Measurements from ENCODE around the gene KLHL6. TPM values are rescaled to one million over a fixed set of nuclear protein-coding genes. Genes with fewer than 3 reads are reported as not detected.
"Not testable (repeated sequence)": the region's sequence is repeated elsewhere in the genome, so short reads cannot be mapped to it uniquely, and the experiment has no call there.

KLHL6 gene
- total RNA-seq, 2 experiments from 2014 or later, result 32.4 to 32.6 TPM

DNA sequence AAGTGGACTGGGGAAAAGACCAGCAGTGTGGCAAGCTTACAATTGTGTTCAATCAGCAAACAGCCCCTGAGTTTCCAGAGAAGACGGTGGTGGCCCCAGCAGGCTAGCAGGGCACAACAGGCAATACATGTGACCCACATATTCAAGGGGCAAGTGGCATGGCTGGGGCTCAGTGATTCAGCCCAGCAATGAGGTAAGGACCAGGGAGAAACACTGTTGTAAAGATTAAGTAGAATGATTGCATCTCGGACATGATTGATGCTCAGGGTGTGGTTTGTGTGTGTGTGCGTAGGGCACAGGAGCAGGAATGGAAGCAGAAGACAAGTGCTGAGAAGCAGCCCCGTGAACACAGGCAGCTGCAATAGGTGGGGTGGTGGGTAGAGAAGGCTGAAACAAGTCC lies 37.9 kb downstream of the KLHL6 start:
- TF ChIP-seq CTCF (IDR thresholded peaks at IDR 0.05), result no peak

GRCh38 chr3:183515968-183516851 lies 39.3 kb downstream of the KLHL6 start:
- H3K4me1 Mint-ChIP-seq (ENCODE audit: low read depth), result peaks cover 71% of the 10 kb centered on the region
- peak overlapping the region; percentile 92 for H3K27ac Mint-ChIP-seq
- H3K4me3 Mint-ChIP-seq, result no peak overlapping the region
- DNase-seq, result peak; percentile 77
- CTCF ChIA-PET, result interaction anchor here (0.6 to 1.8 kb wide), 7 partner anchors 9 to 46 kb away, joined by 3 to 8 read pairs (median 3); partner anchors contain the start of gene KLHL6
- TF ChIP-seq CTCF (IDR thresholded peaks at IDR 0.05), result no peak
- POLR2A ChIA-PET, result interaction anchor here (0.8 to 7.7 kb wide), 6 partner anchors 11 to 182 kb away, joined by 3 to 40 read pairs (median 4); partner anchors contain the start of genes KLHL6, MCF2L2 and YEATS2
- intact Hi-C loops (cut with micrococcal nuclease), result loop anchor here (2.0 kb wide), 1 partner anchor 39 kb away; the partner anchor contains the start of gene KLHL6
- ATAC-seq, result peak; percentile 80
- H3K27me3 Mint-ChIP-seq, result no peaks in the 10 kb centered on the region
- peaks cover 37% of the 10 kb centered on the region for H3K36me3 Mint-ChIP-seq (ENCODE audit: low read depth)
- H3K9me3 Mint-ChIP-seq, result peaks cover 2% of the 10 kb centered on the region

More for the DNA sequence above, 37.9 kb downstream of the KLHL6 start:
- ATAC-seq (no peak), DNase-seq (no peak)
- no peaks in the 10 kb centered on the region for H3K27me3 Mint-ChIP-seq
- H3K27ac Mint-ChIP-seq, result peak overlapping the region; percentile 16
- H3K4me3 Mint-ChIP-seq, result no peak overlapping the region
- peaks cover 2% of the 10 kb centered on the region for H3K9me3 Mint-ChIP-seq
- CTCF ChIA-PET, result interaction anchor here (1.7 kb wide), 1 partner anchor 250 kb away, joined by 3 read pairs; no protein-coding TSS in a partner anchor
- intact Hi-C loops (cut with micrococcal nuclease), result loop anchor here (2.0 kb wide), 1 partner anchor 37 kb away; the partner anchor contains the start of gene KLHL6
- peaks cover 35% of the 10 kb centered on the region for H3K36me3 Mint-ChIP-seq (ENCODE audit: low read depth)
- H3K4me1 Mint-ChIP-seq (ENCODE audit: low read depth), result peaks cover 64% of the 10 kb centered on the region
- POLR2A ChIA-PET, result interaction anchor here (0.7 to 7.7 kb wide), 3 partner anchors 10 to 122 kb away, joined by 3 to 40 read pairs (median 3); partner anchors contain the start of gene KLHL6

DNA sequence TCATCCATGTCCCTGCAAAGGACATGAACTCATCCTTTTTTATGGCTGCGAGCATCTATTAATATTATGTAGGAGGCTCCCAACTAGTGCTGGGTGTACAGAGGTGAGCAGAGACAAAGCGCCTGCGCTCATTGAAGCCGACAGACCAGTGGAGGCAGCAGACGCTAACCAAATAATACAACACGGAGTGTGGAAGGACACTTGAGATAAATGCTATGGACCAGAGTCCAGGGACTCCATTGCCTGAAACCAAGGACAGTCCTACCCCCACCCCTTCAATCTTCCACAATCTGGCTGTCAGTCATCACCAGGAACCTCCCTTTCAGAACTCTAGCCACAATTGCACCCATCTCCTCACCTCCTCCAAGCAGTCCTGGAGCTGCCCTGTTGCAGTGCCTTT lies 41.5 kb downstream of the KLHL6 start:
- no peaks in the 10 kb centered on the region for H3K27me3 Mint-ChIP-seq
- ATAC-seq (no peak), DNase-seq (no peak)
- peaks cover 38% of the 10 kb centered on the region for H3K36me3 Mint-ChIP-seq (ENCODE audit: low read depth)
- H3K27ac Mint-ChIP-seq, result peak overlapping the region; percentile 81
- ChIA-PET POLR2A (interaction anchor here (0.7 to 7.7 kb wide), 2 partner anchors 39 to 123 kb away, joined by 4 to 40 read pairs; partner anchors contain the start of gene KLHL6), CTCF (no interaction called here)
- peak overlapping the region; percentile 24 for H3K4me3 Mint-ChIP-seq
- peaks cover 62% of the 10 kb centered on the region for H3K4me1 Mint-ChIP-seq (ENCODE audit: low read depth)
- peaks cover 2% of the 10 kb centered on the region for H3K9me3 Mint-ChIP-seq
- no peak for TF ChIP-seq CTCF (IDR thresholded peaks at IDR 0.05)
- intact Hi-C loops (cut with micrococcal nuclease), result no loop called here

- DNase-seq (peak; percentile 80), ATAC-seq (peak; percentile 75)
- Mint-ChIP-seq H3K27me3 (no peaks in the 10 kb centered on the region), H3K36me3 (ENCODE audit: low read depth) (peaks cover 40% of the 10 kb centered on the region), H3K27ac (peak overlapping the region; percentile 81), H3K4me3 (no peak overlapping the region), H3K9me3 (peaks cover 2% of the 10 kb centered on the region), H3K4me1 (ENCODE audit: low read depth) (peaks cover 53% of the 10 kb centered on the region)
- ChIA-PET POLR2A (interaction anchor here (0.6 to 7.7 kb wide), 4 partner anchors 21 to 124 kb away, joined by 3 to 40 read pairs (median 4); partner anchors contain the start of gene KLHL6), CTCF (no interaction called here)
- no peak for TF ChIP-seq CTCF (IDR thresholded peaks at IDR 0.05)
- intact Hi-C loops (cut with micrococcal nuclease), result no loop called here
These were observed 42.3 kb downstream of the KLHL6 start for GRCh38 chr3:183513046-183513706.

- ATAC-seq; H3K9me3 Mint-ChIP-seq; H3K27me3 Mint-ChIP-seq; DNase-seq; CTCF ChIA-PET; H3K4me3 Mint-ChIP-seq; intact Hi-C loops (cut with micrococcal nuclease): not testable (repeated sequence)
- Mint-ChIP-seq H3K27ac (peak overlapping the region; percentile 54), H3K4me1 (ENCODE audit: low read depth) (peaks cover 46% of the 10 kb centered on the region), H3K36me3 (ENCODE audit: low read depth) (peaks cover 46% of the 10 kb centered on the region)
- POLR2A ChIA-PET, result interaction anchor here (1.1 to 7.7 kb wide), 2 partner anchors 22 to 42 kb away, joined by 3 to 40 read pairs; partner anchors contain the start of gene KLHL6
These were observed 44.0 kb downstream of the KLHL6 start for GRCh38 chr3:183511286-183512131.
